WTC11 (cell line): ENCODE measurements around the gene FEV. TPM values are rescaled to one million over a fixed set of nuclear protein-coding genes. Genes with fewer than 3 reads are reported as not detected.

Experiments used
- ATAC-seq: fragments of 200-7000 bp; cut with Tn5 transposase; 2 replicates; pipeline ENCODE4 v1.10.0; 2021; ENCODE audit warnings: mild to moderate bottlenecking, moderate library complexity
- CTCF ChIA-PET: fragments of 300-600 bp; sonication (Branson Sonifier 250); formaldehyde crosslinking; loops from one replicate; lab custom pipeline; 2021; ENCODE audit warnings: antibody characterized with exemption; lab: Charles Lee
- POLR2A ChIA-PET: fragments of 350-600 bp; sonication (Branson Sonifier 250); formaldehyde crosslinking; loops from one replicate; lab custom pipeline; 2021; ENCODE audit warnings: antibody characterized with exemption; lab: Charles Lee
- DNase-seq: peaks from one replicate; pipeline ENCODE4 v3.0.0; 2021; ENCODE audit warnings: low spot score
- H3K27ac Mint-ChIP-seq: 2 replicates; pipeline ENCODE4 v1.8.0; 2021; ENCODE audit warnings: mixed read lengths
- H3K27me3 Mint-ChIP-seq: 2 replicates; pipeline ENCODE4 v1.8.0; 2021; ENCODE audit warnings: low read depth, mild to moderate bottlenecking, moderate library complexity, mixed read lengths
- H3K36me3 Mint-ChIP-seq: 2 replicates; pipeline ENCODE4 v1.8.0; 2021; ENCODE audit warnings: mixed read lengths
- H3K4me1 Mint-ChIP-seq: 2 replicates; pipeline ENCODE4 v1.8.0; 2022; ENCODE audit warnings: mixed read lengths
- H3K4me3 Mint-ChIP-seq: 2 replicates; pipeline ENCODE4 v1.8.0; 2021; ENCODE audit warnings: mild to moderate bottlenecking, moderate library complexity, mixed read lengths
- H3K9me3 Mint-ChIP-seq: 2 replicates; pipeline ENCODE4 v1.8.0; 2021; ENCODE audit warnings: mixed read lengths
- AFF4 ChIP-seq: sonication (generic); formaldehyde crosslinking; IDR thresholded peaks from 2 replicates; pipeline ENCODE4 v1.8.1; 2023; ENCODE audit warnings: mild to moderate bottlenecking, missing genetic modification reagents, borderline replicate concordance
- ATF2 ChIP-seq: sonication (generic); formaldehyde crosslinking; IDR thresholded peaks from 2 replicates; pipeline ENCODE4 v1.8.1; 2022; ENCODE audit warnings: low read depth, missing genetic modification reagents, borderline replicate concordance
- ATF6 ChIP-seq: sonication (generic); formaldehyde crosslinking; IDR thresholded peaks from 2 replicates; pipeline ENCODE4 v1.8.1; 2023; ENCODE audit warnings: mild to moderate bottlenecking, missing genetic modification reagents
- CBFB ChIP-seq: sonication (generic); formaldehyde crosslinking; IDR thresholded peaks from 2 replicates; pipeline ENCODE4 v1.8.1; 2022; ENCODE audit warnings: mild to moderate bottlenecking, low read depth, missing genetic modification reagents
- CDX4 ChIP-seq: fragments of 250-450 bp; sonication (Bioruptor Pico); IDR thresholded peaks from 2 replicates; pipeline ENCODE4 v1.9.0; 2021; ENCODE audit warnings: moderate library complexity, mild to moderate bottlenecking, inconsistent platforms, borderline replicate concordance
- EMX1 ChIP-seq: fragments of 250-450 bp; sonication (Bioruptor Pico); IDR thresholded peaks from 2 replicates; pipeline ENCODE4 v1.8.0; 2021; ENCODE audit warnings: mild to moderate bottlenecking
- ERG ChIP-seq: fragments of 250-450 bp; sonication (Bioruptor Pico); IDR thresholded peaks from 2 replicates; pipeline ENCODE4 v1.8.0; 2021; ENCODE audit warnings: mild to moderate bottlenecking
- FOXP1 ChIP-seq: sonication (generic); formaldehyde crosslinking; IDR thresholded peaks from 2 replicates; pipeline ENCODE4 v1.8.0; 2022; ENCODE audit warnings: missing genetic modification reagents, mild to moderate bottlenecking, moderate library complexity, borderline replicate concordance
- GABPB1 ChIP-seq: sonication (generic); formaldehyde crosslinking; IDR thresholded peaks from 2 replicates; pipeline ENCODE4 v1.8.1; 2023; ENCODE audit warnings: mild to moderate bottlenecking, missing genetic modification reagents
- GTF2I ChIP-seq: fragments of 250-450 bp; sonication (Bioruptor Pico); conservative IDR thresholded peaks from 2 replicates; pipeline ENCODE4 v1.4.0; 2021; ENCODE audit warnings: mild to moderate bottlenecking
- IRF1 ChIP-seq: sonication (generic); formaldehyde crosslinking; IDR thresholded peaks from 2 replicates; pipeline ENCODE4 v1.8.0; 2023; ENCODE audit warnings: missing genetic modification reagents
- IRF2 ChIP-seq: sonication (generic); formaldehyde crosslinking; IDR thresholded peaks from 2 replicates; pipeline ENCODE4 v1.8.0; 2022; ENCODE audit warnings: low read depth, missing genetic modification reagents, borderline replicate concordance
- MLX ChIP-seq: sonication (generic); formaldehyde crosslinking; IDR thresholded peaks from 2 replicates; pipeline ENCODE4 v1.8.1; 2023; ENCODE audit warnings: mild to moderate bottlenecking, missing genetic modification reagents, moderate library complexity
- PRRX2 ChIP-seq: fragments of 250-450 bp; sonication (Bioruptor Pico); IDR thresholded peaks from 2 replicates; pipeline ENCODE4 v1.8.0; 2021; ENCODE audit warnings: mild to moderate bottlenecking
- RELA ChIP-seq: sonication (generic); formaldehyde crosslinking; IDR thresholded peaks from 2 replicates; pipeline ENCODE4 v1.8.1; 2022; ENCODE audit warnings: missing genetic modification reagents, mild to moderate bottlenecking, borderline replicate concordance
- SOX15 ChIP-seq: fragments of 250-450 bp; sonication (Bioruptor Pico); IDR thresholded peaks from 2 replicates; pipeline ENCODE4 v1.9.0; 2021; ENCODE audit warnings: mild to moderate bottlenecking
- TEAD1 ChIP-seq: sonication (generic); formaldehyde crosslinking; IDR thresholded peaks from 2 replicates; pipeline ENCODE4 v1.8.0; 2022; ENCODE audit warnings: mild to moderate bottlenecking, missing genetic modification reagents
- TEAD4 ChIP-seq: sonication (generic); formaldehyde crosslinking; IDR thresholded peaks from 2 replicates; pipeline ENCODE4 v1.8.0; 2022; ENCODE audit warnings: mild to moderate bottlenecking, missing genetic modification reagents
- ZNF232 ChIP-seq: sonication (generic); formaldehyde crosslinking; IDR thresholded peaks from 2 replicates; pipeline ENCODE4 v1.8.0; 2022; ENCODE audit warnings: mild to moderate bottlenecking, missing genetic modification reagents
- ZNF671 ChIP-seq: fragments of 250-450 bp; sonication (Bioruptor Pico); IDR thresholded peaks from 2 replicates; pipeline ENCODE4 v1.8.0; 2021; ENCODE audit warnings: mild to moderate bottlenecking
- total RNA-seq: library from RNA; stranded (reverse); gene quantifications from 3 replicates; pipeline ENCODE4 v1.2.3, GENCODE V29; 2021

Gene FEV
- total RNA-seq, 1 experiment from 2014 or later: not detected

- no peak overlapping the region for H3K27ac Mint-ChIP-seq
- POLR2A ChIA-PET: interaction anchor here (0.5 to 0.9 kb wide), 2 partner anchors 181 to 295 kb away, joined by 5 to 7 read pairs; no protein-coding TSS in a partner anchor
- TF ChIP-seq RELA (CRISPR knock-in tag) (no peak), SOX15 (CRISPR knock-in tag) (no peak)
- TF ChIP-seq, all 79 proteins: peak for 0
- H3K9me3 Mint-ChIP-seq: no peaks in the 10 kb centered on the region
- DNase-seq (peak; percentile 61), ATAC-seq (peak; percentile 81)
- H3K4me1 Mint-ChIP-seq: no peaks in the 10 kb centered on the region
- no peak overlapping the region for H3K4me3 Mint-ChIP-seq
- no peaks in the 10 kb centered on the region for H3K36me3 Mint-ChIP-seq
- CTCF ChIA-PET: interaction anchor here (0.6 to 2.0 kb wide), 21 partner anchors 8 to 594 kb away, joined by 3 to 25 read pairs (median 5); no protein-coding TSS in a partner anchor
- H3K27me3 Mint-ChIP-seq: peaks cover 68% of the 10 kb centered on the region
Observed at GRCh38 chr2:218953366-218953954, 31.5 kb downstream of the FEV start.

GRCh38 chr2:218952160-218952559 is 32.8 kb downstream of the FEV start:
- TF ChIP-seq SOX15 (CRISPR knock-in tag) (no peak), GABPB1 (no peak), ATF6 (no peak), ATF2 (CRISPR knock-in tag) (no peak), ZNF232 (CRISPR knock-in tag) (no peak), CBFB (CRISPR knock-in tag) (no peak), TEAD1 (CRISPR knock-in tag) (no peak), CDX4 (no peak), TEAD4 (CRISPR knock-in tag) (no peak), AFF4 (CRISPR knock-in tag) (no peak), IRF2 (no peak), ERG (no peak), EMX1 (no peak), FOXP1 (CRISPR knock-in tag) (no peak), ZNF671 (CRISPR knock-in tag) (no peak), PRRX2 (CRISPR knock-in tag) (no peak), GTF2I (no peak), MLX (CRISPR knock-in tag) (no peak), IRF1 (CRISPR knock-in tag) (no peak)
- DNase-seq: no peak
- H3K4me1 Mint-ChIP-seq: no peaks in the 10 kb centered on the region
- H3K4me3 Mint-ChIP-seq: no peak overlapping the region
- H3K9me3 Mint-ChIP-seq: no peaks in the 10 kb centered on the region
- H3K36me3 Mint-ChIP-seq: no peaks in the 10 kb centered on the region
- ChIA-PET CTCF (interaction anchor here (0.9 to 2.0 kb wide), 5 partner anchors 24 to 94 kb away, joined by 3 to 15 read pairs (median 4); no protein-coding TSS in a partner anchor), POLR2A (interaction anchor here (0.7 kb wide), 1 partner anchor 1579 kb away, joined by 6 read pairs; no protein-coding TSS in a partner anchor)
- peaks cover 58% of the 10 kb centered on the region for H3K27me3 Mint-ChIP-seq
- ATAC-seq: no peak
- no peak overlapping the region for H3K27ac Mint-ChIP-seq
